Limb (tissue), 2 donors: ENCODE data around the gene KRT31.
"Not testable (repeated sequence)": the region's sequence is repeated elsewhere in the genome, so short reads cannot be mapped to it uniquely, and the experiment has no call there.

ENCODE experiments used
- DNase-seq, 2 donors: peaks; one replicate each; pipeline ENCODE4 v3.0.0-alpha.2; 2016; ENCODE audit errors: extremely low spot score in 2 of 2

KRT31 gene

DNA sequence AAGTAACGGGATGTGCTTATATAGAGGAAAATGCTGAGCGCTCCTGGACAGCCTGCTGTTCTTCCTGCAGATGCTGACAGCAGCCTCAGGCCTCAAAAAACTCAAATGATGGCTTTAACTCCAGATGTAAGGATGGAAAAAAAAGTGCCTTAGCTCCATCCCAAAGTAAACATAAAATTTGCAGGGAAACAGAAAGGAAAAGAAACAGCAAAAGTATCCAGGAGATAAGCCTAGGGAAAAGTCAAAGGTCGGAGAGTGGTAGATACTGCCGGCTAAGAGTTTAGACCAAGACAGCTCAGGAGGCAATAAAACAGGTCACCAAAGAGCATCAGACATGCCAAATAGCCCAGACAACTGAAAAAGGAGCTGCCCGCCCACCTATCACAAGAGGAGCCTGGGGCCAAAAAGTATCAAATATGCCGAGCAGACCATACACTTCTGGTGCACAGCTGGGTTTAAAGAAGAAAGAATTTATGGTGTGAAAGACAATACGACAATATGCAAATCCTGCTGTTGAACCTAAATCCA, 6.9 kb downstream of the KRT31 start:
- DNase-seq, result no peak

- DNase-seq, result no peak
Measured at GRCh38 chr17:41387670-41388069, 9.7 kb downstream of the KRT31 start.

GRCh38 chr17:41386227-41386626, 11.2 kb downstream of the KRT31 start:
- DNase-seq, result no peak

DNA sequence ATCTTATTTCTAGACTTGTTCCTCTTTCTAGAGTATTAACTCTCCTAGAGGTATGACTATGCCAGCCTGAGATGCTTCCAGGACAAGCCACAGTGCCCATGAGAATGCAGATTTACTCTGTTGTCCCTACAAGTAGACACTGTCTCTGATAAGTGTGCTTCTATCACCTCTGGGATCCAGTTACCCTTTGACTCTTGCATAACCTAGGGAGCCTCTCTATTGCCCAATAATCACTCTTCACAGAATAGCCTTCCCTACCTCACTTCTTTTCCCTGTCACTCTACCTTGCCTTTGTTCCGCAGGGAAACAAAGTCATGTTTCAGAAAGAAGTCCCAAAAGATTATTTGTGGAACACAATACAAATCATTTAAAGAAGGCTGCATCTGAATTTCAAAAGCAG, 13.7 kb downstream of the KRT31 start:
- DNase-seq, result no peak

- DNase-seq, result no peak
Measured at GRCh38 chr17:41382394-41382793, 15.0 kb downstream of the KRT31 start.

DNA sequence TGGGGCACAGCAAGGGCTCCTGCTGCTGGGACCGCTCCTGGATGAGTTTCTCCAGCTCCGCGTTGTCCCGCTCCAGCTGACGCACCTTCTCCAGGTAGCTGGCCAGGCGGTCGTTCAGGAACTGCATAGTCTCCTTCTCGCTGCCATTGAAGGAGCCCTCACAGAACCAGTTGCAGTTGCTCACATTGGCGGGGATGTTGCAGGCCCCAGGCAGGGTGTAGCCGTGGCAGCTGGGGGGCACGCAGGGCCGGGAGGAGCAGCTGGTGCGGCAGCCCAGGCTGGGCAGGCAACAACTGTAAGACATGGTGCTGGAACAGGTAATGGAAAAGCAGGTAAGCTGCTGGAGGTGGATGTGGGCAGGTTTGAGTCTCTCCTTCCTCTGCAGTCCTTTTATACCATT, 15.5 kb downstream of the KRT31 start, which contains the start of gene KRT34:
Gene KRT34 (minus strand): TSS at position 364 of the 400 bp plus-strand sequence. CDS start 60 bp downstream, at position 304.
- DNase-seq, result not testable (repeated sequence)

DNA sequence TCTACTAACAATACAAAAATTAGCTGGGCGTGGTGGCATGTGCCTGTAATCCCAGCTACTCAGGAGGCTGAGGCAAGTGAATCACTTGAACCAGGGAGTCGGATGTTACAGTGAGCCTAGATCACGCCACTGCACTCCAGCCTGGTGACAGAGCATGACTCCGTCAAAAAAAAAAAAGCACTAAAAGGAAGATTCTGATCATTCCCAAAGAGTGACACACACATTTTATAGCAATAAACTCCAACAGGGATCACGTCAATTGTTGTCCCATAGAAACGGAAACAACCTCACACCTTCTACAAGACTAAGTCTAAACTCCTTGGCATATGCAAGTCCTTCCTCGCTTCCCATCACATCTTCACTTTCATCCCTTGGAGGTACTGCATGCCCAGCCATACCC, 17.3 kb downstream of the KRT31 start:
- not testable (repeated sequence) for DNase-seq

DNA sequence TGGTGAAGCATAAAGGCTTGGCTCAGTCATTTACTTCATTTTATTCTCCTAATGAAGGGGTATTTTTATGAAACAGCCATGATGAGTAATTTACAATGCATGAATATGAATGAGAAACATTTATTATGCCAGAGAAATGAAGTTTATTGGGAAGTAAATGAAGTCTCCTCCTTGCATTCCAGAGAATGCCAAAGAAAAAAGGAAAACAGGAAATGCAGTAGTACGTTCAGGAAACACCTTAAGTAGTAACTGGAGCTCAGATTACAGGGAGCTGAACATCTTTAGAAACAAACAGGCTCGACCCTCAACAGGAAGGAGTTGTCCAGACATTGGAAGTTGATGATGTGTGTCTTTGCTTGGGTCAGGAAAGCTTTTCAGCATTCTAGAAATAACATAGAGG, 19.9 kb downstream of the KRT31 start:
- DNase-seq, result no peak

GRCh38 chr17:41369713-41370112, 27.7 kb downstream of the KRT31 start, which contains the start of gene KRT33B:
Gene KRT33B, minus strand, starts transcription at chr17:41369813. Its CDS starts 63 bp downstream, at chr17:41369750.
- DNase-seq, result no peak

DNA sequence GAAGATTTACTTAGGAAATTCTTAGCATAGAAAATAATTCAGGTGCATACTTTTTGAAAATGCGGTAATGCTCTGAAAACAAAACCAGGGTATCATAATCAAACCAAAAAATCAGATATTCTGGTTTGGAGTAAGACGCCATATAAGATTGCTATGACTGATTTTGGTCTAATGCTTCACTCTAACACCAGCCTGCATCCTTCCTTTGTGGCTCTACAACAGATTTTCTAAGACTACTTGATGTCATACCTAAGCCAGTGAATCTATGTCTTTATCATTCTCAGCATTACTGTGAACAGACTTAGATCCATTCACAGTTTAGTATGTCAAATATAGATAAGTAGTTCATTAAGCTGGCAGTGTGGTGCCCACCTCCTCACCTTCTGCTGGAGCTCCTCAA, 28.4 kb downstream of the KRT31 start:
- no peak for DNase-seq

DNA sequence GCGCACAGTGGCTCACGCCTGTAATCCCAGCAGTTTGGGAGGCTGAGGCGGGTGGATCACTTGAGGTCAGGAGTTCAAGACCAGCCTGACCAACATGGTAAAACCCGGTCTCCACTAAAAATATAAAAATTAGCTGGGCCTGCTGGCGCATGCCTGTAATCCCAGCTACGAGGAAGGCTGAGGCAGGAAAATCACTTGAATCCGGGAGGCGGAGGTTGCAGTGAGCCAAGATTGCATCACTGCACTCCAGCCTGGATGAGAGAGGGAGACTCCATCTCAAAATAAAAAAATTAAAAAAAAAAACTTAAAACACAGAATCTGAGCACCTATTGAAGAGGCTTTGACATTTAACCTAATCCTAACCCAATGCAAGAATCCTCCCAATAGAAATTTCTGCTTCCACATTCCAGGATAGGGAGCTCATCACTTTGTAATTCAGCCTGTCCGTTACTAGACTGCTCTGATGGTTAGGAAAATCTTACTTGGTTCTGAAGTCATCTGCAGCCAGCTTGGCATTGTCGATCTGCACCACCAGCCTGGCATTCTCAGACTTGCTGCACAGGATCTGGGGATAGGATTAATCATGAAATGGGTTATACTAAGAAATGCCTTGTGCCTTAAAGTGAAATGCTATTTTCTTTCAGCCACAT, 29.9 kb downstream of the KRT31 start:
- DNase-seq, result no peak

- DNase-seq, result no peak
Measured at GRCh38 chr17:41366070-41366469, 31.3 kb downstream of the KRT31 start.

- DNase-seq, result no peak
Measured at GRCh38 chr17:41363881-41364280, 33.5 kb downstream of the KRT31 start.

DNA sequence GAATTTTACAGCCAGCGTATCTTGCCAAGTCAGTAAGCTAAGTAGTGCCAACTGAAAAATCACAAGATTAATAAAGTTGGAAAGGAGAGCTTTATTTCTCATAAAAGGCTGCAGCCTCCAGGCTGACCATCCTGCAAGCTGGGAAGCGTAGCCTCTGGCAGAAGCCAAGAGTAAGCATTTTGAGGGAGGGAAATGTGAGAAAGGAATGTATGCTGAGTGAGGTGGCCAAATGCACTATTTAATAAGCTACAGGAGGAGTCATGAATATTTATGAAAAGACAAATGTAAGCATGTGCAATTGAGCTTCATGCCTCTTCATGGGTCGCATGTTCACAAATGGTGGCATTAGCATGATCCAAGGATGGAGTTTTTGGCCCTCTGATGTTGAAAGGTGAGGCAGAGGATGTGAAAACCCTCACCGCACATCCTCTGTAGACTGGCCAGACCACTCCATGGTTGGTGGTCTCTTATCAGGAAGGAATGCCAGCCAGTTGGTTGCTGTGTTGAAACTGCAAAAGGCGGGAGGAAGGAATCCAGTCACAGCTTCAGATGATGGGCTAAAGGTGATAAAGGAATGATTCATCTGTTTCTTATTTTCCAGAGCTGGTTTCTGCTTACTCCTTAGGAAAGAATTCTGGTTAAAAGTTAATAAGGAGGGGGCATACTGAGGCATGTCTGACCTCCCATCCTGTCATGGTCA, 37.0 kb downstream of the KRT31 start:
- no peak for DNase-seq

DNA sequence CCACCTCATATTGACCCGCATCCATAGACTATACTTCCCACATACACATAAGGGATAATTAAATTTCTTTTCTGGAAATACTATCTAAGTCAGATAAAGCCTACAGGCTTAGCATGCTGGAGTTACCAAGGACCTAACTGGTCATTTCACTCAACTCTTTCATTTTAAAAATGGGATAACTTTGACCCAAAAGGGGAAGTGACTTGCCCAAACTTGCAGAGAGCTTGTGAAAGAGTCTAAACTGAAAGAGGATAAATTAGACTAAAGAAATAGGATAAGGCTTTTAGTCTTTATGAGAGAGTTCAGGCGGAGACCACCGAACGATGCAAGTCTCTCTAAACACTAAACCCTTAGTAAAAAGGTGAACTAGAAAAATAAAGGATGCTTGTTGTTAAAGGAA, 42.9 kb downstream of the KRT31 start:
- DNase-seq, result no peak

GRCh38 chr17:41352597-41353366, 44.6 kb downstream of the KRT31 start:
- no peak for DNase-seq

- DNase-seq, result no peak
Measured at GRCh38 chr17:41351177-41351576, 46.2 kb downstream of the KRT31 start.

DNA sequence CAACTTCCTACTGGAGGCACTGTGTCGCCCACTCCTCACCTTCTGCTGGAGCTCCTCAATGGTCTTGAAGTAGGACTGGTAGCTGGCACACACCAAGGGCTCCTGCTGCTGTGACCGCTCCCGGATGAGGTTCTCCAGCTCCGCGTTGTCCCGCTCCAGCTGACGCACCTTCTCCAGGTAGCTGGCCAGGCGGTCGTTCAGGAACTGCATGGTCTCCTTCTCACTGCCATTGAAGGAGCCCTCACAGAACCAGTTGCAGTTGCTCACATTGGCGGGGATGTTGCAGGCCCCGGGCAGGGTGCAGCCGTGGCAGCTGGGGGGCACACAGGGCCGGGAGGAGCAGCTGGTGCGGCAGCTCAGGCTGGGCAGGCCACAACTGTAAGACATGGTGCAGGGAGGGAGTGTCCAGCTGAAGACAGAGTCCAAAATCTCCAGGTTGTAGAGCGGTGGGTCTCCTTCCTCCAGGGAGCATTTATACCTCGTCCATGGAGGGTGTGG, 47.0 kb downstream of the KRT31 start, which contains the start of gene KRT33A:
Gene KRT33A (minus strand): TSS at position 448 of the 498 bp plus-strand sequence. CDS start 61 bp downstream, at position 387.
- DNase-seq, result not testable (repeated sequence)

DNA sequence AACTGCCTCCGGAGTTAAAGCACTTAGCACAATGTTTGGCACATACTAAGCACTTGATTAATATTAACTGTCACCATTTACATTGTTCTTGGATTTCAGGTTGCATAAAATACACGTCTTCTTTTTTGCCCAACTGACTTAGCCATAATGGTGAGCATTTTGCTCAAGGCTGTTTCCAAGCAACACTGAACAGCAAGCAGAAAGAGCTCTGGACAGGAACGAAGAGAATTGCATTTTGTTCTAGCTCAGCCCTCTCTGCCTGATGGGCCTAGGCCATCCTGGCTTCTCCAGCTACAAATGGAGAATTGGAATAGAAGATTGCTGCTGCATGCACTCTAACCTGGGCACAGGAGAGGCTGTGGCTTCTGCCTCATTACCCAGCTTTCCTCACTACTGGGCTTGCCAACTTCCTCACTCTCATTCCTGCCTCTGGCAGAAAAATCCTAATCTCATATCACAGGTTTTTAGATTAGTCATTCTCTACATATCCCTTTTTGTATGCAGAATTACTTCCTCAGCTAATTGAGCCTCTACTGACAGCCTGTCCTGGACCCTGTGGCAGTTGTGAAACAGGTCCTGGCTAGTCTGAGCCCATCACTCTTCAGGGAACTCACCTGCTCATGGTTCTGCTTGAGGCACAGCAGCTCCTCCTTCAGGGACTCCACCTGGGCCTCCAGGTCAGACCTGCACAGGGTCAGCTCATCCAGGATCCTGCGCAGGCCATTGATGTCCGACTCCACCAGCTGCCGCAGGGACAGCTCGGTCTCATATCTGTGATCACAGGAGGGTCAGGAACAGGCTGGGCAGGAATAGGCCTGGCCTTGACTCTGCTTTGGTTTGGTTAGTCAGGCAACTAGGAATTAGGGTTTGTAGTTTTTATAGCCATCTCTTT, 49.3 kb downstream of the KRT31 start:
- DNase-seq, result no peak

DNA sequence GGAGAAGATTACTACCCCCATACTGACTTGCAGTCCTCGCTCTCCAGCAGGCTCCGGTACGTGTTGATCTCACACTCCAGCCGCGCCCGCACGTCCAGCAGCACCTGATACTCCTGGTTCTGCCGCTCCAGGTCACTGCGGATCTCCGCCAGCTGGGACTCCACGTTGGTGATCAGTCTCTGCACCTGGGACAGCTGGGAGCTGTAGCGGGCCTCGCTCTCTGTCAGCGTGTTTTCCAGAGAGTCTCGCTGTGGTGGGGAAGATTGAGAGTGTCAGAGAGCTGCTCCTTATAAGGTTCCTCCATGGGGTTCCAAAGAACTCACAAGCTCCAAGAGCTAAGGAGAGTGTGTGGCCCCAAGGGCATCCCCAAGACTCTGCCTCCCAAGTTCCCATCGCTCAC, 51.0 kb downstream of the KRT31 start:
- DNase-seq, result not testable (repeated sequence)

DNA sequence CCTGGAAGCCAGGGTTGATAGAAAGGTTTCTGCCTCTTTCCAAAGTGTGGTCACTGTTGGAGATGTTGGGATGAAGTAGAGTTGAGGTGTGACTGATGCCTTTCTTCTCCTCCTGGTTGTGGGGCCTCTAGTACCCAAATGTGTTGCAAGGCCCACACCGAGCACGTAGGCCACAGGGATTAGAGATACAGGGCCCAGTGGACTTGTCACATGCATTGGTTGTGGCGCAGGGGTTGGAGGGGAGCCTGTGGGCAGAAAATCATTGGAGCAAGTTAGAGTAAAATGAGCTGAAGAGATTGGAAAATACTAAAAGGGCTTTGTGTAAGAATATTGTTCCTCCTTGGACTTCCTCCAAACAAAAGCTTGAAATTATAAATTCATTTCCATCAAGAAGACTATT, 51.4 kb downstream of the KRT31 start:
- no peak for DNase-seq
